ENCODE measurements around the gene LSM12. TPM values are rescaled to one million over a fixed set of nuclear protein-coding genes. Genes with fewer than 3 reads are reported as not detected.
A peak's percentile ranks its signal among the peaks of the same experiment; 100 is the strongest.

The LSM12 gene
- total and polyA plus RNA-seq, 2 of the 8 experiments (the other 6 are each of a cell fraction or from before 2014, with no cell fraction given) = 69.8 to 142 TPM

GRCh38 chr17:44066204-44066930 lies at the start of gene LSM12 (continued):
- TF ChIP-seq POLR2AphosphoS5 (IDR thresholded peaks at IDR 0.05; ENCODE audit: low read depth, low read length) = 0 out of 2 replicates have a peak, but pooled peaks have one; percentile 55
- peak; percentile 84 for TF ChIP-seq NRF1 (IDR thresholded peaks at IDR 0.05; ENCODE audit: low read depth, low read length)
- 0 out of 2 replicates have a peak, but pooled peaks have one; percentile 14 for TF ChIP-seq GTF2F1 (IDR thresholded peaks at IDR 0.05; ENCODE audit: borderline replicate concordance, low read depth, low read length)
- peak; percentile 87 for TF ChIP-seq PHF8 (conservative IDR thresholded peaks at IDR 0.05; ENCODE audit: low read depth, low read length)
- no peak for TF ChIP-seq JUN (IDR thresholded peaks at IDR 0.05; ENCODE audit: low read depth, low read length)
- 0 out of 2 replicates have a peak, but pooled peaks have one; percentile 62 for TF ChIP-seq CEBPB (IDR thresholded peaks at IDR 0.05; ENCODE audit: low read depth, low read length)
- peak; percentile 79 for TF ChIP-seq CREB1 (IDR thresholded peaks at IDR 0.05)
- TF ChIP-seq TAF7 (optimal IDR thresholded peaks at IDR 0.05; ENCODE audit: borderline replicate concordance, low read depth, low read length) = peak; percentile 76
- TF ChIP-seq SP4 (IDR thresholded peaks at IDR 0.05; ENCODE audit: low read length) = peak; percentile 55; the same call in 1 of the 2 replicates
- TF ChIP-seq SIRT6 (IDR thresholded peaks at IDR 0.05; ENCODE audit: low read length) = no peak
- TF ChIP-seq YY1 (IDR thresholded peaks at IDR 0.05; ENCODE audit: low read depth, low read length) = peak; percentile 92
- TF ChIP-seq CHD2 (IDR thresholded peaks at IDR 0.05; ENCODE audit: low read length) = peak; percentile 13; the same call in 1 of the 2 replicates
- TF ChIP-seq BACH1 (IDR thresholded peaks at IDR 0.05; ENCODE audit: low read length) = no peak
- no peak for TF ChIP-seq EZH2 (IDR thresholded peaks at IDR 0.05; ENCODE audit: low read depth, low read length, severe bottlenecking)
- TF ChIP-seq EP300 (IDR thresholded peaks at IDR 0.05; ENCODE audit: borderline replicate concordance in 1 of 2, low read depth in 2 of 2, low read length in 2 of 2) = peak in 1 of 2 experiments; percentile 65; a peak in 1 of 3 replicates

All from H1 (cell line).